ENCODE data around the gene UGT1A7. TPM values are rescaled to one million over a fixed set of nuclear protein-coding genes. Genes with fewer than 3 reads are reported as not detected.

The UGT1A7 gene
- total RNA-seq, 1 donor from 2014 or later, result not detected

- DNase-seq (ENCODE audit: low read depth in 2 of 2), result no peak
Observed at GRCh38 chr2:233798335-233799086, 116.8 kb downstream of the UGT1A7 start.

GRCh38 chr2:233799087-233799665 lies 117.5 kb downstream of the UGT1A7 start:
- DNase-seq (ENCODE audit: low read depth in 2 of 2), result no peak

- DNase-seq (ENCODE audit: low read depth in 2 of 2), result no peak
Observed at GRCh38 chr2:233799716-233800115, 118.0 kb downstream of the UGT1A7 start.

DNA sequence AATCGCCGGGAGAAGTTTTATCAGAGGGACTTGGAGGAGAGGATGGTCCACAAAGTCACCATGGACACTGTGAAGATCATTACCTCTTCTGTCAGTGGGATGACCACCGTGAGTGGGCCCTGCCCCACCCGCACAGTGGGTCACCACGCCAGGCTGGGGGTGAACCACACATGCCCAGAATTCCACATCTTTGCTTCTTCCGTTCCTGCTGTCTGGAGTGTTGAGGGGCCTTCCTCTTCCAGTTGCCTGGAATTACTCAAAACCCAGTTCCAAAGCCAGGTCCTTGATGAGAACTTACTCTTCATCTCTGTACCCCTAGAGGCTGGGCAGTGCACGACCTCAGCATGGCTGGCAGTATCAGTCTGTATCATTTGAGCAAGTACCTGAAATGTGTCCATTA lies 118.5 kb downstream of the UGT1A7 start:
- no peak for DNase-seq (ENCODE audit: low read depth in 2 of 2)

- no peak for DNase-seq (ENCODE audit: low read depth in 2 of 2)
Observed at GRCh38 chr2:233801357-233802131, 119.8 kb downstream of the UGT1A7 start.

- no peak for DNase-seq (ENCODE audit: low read depth in 2 of 2)
Observed at GRCh38 chr2:233802132-233802815, 120.6 kb downstream of the UGT1A7 start.

GRCh38 chr2:233803292-233803911 lies 121.7 kb downstream of the UGT1A7 start:
- no peak for DNase-seq (ENCODE audit: low read depth in 2 of 2)

DNA sequence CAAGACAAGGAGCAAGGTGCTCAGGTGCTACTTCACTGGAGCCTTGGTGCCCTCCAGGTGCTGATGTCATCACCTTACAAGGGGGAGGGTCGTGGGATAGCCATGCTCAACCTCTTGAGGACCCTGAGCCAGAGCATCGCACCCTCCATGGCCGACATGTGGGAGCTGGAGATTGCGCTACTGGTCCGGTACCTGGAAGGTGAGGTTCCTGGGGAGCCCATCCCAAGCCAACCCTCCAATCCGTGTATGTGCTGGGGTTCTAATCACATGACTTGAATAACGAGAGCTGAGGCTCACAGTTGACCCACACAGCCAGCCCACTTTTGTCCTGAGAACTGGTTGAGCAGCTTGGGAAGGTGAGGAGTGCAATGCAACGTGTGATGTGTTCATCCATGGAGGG lies 122.3 kb downstream of the UGT1A7 start:
- no peak for DNase-seq (ENCODE audit: low read depth in 2 of 2)

- DNase-seq (ENCODE audit: low read depth in 2 of 2), result no peak
Observed at GRCh38 chr2:233807215-233807865, 125.6 kb downstream of the UGT1A7 start.

DNA sequence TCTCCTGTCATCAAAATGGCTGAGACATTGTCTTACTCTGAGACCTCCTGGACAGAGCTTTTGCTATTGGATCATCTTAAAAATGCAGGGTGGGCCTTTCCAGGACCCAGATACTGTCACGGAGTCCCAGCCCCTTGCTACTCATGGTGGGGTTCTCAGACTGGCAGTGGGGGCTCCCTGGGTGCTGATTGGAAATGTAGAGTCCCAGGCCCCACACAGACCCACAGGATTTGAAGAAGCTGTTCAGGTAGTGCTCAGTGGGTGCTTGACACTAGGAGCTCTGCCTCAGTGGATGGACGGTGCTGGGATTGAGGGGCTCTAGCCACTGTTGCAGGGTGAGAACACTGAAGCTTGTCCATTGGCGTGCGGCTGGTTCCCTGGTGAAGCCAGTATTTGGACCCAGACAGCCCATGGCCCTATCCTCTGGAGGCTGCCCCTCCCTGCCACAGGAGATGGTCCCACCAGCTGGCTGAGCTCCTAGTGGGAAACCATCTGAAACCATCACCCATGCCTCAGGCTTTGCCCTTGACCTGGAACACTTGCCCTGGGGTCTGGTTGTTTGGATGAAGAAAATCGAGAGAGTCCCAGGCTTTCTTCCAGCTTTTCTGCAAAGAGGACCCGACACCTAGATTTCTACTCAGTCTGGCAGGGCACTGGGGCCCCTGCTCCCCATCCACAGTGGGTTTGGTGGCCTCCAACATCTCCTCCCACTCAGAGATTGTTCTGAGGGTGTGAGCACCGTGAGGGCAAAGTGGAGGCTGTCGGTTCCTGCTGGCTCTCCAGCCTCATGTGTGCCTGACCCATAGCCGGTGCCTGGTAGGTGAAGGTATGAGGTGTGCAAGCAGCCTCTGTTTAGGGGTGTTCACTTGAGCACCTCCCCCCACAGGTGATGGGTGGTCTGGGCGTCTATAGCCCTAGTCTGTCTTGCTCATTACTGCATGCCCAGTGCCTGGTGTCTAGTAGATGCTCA lies 126.5 kb downstream of the UGT1A7 start:
- DNase-seq (ENCODE audit: low read depth in 2 of 2), result no peak

GRCh38 chr2:233810385-233810784 lies 128.7 kb downstream of the UGT1A7 start:
- DNase-seq (ENCODE audit: low read depth in 2 of 2), result no peak

DNA sequence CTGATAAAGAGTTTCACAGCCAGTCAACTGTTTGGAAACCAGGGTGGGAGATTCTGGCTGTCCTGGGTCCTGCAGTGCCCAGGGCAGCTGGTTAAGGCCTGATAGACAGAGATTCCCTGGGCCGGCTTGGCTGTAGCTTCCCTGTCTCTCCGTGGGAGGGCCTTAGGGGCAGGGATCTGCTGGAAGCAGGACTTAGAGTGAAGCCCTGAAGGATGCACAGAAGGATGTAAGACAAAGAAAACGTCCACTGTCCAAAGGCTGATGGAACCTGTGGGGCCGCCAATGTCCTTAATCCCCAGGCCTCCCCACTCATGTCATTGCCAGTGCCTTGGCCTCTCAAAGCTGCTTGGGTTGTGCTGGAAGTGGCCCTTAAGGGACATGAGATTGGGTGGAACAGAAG lies 129.4 kb downstream of the UGT1A7 start:
- DNase-seq (ENCODE audit: low read depth in 2 of 2), result no peak

- DNase-seq (ENCODE audit: low read depth in 2 of 2), result no peak
Observed at GRCh38 chr2:233811732-233812131, 130.0 kb downstream of the UGT1A7 start.

DNA sequence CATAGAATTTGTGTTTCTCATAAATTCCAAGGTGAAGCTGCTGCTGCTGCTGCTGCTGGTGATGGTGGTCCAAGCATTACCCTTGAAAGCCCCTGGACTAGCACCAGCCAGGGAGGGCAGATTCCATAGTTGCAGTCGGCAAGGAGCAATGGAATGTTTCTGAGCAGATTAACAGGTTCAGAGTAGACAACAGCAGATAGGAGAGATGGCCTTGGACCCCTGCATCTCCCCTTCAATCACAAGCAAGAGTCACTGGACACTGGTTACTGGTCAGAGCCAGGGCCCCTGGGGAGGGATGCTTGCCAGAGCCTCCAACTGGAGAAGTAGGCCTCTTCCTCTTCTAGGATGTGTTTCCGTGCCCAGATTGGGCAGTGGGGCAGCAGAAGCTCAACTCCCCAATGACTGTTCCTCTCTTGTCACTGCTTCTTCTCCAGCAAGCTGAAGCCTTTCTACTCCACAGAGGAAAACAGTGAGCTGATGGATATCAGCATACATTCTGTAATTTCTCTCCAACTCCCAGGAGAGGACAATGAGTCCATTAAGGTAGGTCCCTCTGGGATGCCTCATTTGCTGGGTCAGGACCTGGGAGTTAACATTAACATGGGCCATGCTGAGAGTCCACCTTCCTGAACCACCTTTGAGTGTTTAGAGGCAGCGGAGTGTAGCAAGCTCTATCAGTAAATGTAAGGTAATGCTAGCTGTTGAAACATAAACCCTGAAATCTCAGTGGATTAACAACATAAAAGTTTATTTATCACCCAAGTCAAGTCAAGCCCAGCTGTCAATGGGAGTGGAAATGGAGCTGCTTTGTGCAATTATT lies 131.7 kb downstream of the UGT1A7 start:
- no peak for DNase-seq (ENCODE audit: low read depth in 2 of 2)

DNA sequence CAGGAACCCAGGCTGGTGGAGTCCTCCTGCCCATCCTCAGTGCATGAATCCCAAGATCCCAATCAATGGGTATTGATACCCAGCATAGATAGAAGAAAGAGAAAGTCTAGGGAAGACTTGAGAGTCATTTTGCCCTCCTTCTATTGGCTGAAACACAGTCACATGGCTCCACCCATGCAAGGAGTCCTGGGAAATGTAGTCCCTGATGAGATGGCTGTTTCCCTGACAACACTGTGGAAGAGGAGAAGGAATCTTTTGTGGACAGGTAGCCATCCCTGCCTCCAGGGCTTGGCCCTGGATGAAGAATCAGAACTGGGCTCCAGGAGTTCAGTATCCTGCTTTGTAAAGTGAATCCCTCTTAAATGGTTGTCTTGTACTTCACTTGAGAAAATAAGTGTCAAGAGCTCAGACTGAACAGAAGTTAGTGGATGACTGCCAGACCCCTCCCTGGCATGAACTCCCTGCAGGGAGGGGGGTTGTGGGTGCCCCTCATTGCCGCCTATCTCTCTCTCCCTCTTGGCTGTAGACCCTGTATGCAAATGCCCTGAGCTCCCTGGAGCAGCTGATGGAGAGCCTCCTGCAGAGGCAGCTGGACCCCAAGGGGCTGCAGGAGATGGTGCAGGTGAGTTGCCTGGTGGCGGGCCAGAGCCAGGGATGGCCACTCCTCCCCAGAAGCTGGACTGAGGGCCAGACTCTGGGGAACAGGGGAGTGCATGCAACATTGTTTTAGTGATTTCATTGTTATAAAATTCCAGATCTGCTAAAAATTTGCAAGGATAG lies 132.5 kb downstream of the UGT1A7 start:
- no peak for DNase-seq (ENCODE audit: low read depth in 2 of 2)

DNA sequence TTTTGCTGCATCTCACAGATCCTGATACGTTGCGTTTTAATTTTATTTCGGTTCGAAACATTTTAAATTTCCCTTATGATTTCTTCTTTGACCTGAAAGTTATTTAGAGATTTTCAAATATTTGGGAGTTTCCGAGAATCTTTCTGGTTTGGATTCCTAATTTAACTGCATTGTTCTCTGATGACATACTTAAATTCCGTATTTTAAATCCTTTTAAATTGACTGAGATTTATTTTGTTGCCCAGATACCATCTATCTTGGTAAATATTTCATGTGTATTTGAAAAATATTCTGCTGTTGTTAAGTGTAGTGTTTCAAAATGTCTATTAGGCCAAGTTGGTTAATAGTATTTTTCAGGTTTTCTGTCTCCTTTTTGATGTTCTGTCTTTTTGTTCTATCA lies 134.2 kb downstream of the UGT1A7 start:
- no peak for DNase-seq (ENCODE audit: low read depth in 2 of 2)

DNA sequence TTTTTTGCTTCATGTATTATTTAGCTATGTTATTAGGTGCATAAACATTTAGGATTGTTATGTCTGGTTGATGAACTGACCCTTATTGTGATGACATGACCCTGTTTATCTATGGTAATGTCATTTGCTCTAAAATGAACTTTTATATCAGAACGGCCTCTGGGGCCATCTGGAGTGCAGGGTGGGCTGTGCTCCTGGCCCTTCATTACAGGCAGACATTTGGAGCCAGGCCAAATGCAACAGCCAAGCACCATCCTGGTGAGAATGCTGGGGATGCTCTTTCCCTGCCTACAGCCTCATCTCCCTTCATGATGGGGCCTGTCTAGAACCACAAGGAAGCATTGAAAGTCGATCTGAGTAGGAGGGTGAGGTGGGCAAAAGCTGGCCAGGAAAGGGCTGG lies 134.6 kb downstream of the UGT1A7 start:
- DNase-seq (ENCODE audit: low read depth in 2 of 2), result no peak

- no peak for DNase-seq (ENCODE audit: low read depth in 2 of 2)
Observed at GRCh38 chr2:233816771-233817170, 135.1 kb downstream of the UGT1A7 start.
